Panc1 (cell line): ENCODE results near the gene DACH1.

Experiments
- POLR2AphosphoS5 ChIP-seq: IDR thresholded peaks from 2 replicates; pipeline ENCODE4 v1.6.1; 2012; ENCODE audit warnings: mild to moderate bottlenecking, low read depth, low read length, moderate library complexity
- SIN3A ChIP-seq: IDR thresholded peaks from 2 replicates; pipeline ENCODE4 v1.6.1; 2012; ENCODE audit warnings: low read depth, mild to moderate bottlenecking, low read length, moderate library complexity, borderline replicate concordance; ENCODE audit not compliant: insufficient read depth
- TF ChIP-seq, protein P1 (sequence below): fragments of 450-650 bp; IDR thresholded peaks from 2 replicates; pipeline ENCODE4 v1.5.1; 2017; ENCODE audit warnings: mild to moderate bottlenecking

DNA sequence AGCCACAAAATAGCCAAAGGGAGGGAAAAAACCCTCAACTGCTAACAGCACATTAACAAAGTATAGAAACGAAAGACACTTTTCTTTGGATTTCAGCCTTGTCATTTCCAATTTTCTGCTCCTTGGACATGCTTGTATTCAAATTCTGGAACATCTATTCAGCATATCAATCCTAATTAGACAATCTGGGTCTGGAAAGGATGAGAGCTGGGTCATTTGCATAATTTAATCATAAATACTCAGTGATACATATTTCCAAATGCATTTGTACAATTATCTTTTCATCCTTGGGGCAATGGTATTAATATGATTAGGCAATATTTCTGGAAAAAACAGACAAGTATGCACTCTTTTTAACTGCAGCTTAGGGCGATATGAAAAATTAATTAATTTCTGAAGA lies 14.3 kb downstream of the DACH1 start:
- TF ChIP-seq POLR2AphosphoS5 (no peak), SIN3A (no peak)
- TF ChIP-seq, protein P1, sequence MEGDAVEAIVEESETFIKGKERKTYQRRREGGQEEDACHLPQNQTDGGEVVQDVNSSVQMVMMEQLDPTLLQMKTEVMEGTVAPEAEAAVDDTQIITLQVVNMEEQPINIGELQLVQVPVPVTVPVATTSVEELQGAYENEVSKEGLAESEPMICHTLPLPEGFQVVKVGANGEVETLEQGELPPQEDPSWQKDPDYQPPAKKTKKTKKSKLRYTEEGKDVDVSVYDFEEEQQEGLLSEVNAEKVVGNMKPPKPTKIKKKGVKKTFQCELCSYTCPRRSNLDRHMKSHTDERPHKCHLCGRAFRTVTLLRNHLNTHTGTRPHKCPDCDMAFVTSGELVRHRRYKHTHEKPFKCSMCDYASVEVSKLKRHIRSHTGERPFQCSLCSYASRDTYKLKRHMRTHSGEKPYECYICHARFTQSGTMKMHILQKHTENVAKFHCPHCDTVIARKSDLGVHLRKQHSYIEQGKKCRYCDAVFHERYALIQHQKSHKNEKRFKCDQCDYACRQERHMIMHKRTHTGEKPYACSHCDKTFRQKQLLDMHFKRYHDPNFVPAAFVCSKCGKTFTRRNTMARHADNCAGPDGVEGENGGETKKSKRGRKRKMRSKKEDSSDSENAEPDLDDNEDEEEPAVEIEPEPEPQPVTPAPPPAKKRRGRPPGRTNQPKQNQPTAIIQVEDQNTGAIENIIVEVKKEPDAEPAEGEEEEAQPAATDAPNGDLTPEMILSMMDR, result no peak
